Gastroesophageal sphincter (tissue), 4 donors: ENCODE measurements around the gene ZNF607. TPM values are rescaled to one million over a fixed set of nuclear protein-coding genes. Genes with fewer than 3 reads are reported as not detected.
"Not testable (repeated sequence)": the region's sequence is repeated elsewhere in the genome, so short reads cannot be mapped to it uniquely, and the experiment has no call there.

Experiments
- ATAC-seq: fragments of 150-250 bp; one replicate; pipeline ENCODE4 v1.9.1; 2016; ENCODE audit warnings: mild to moderate bottlenecking, moderate library complexity
- H3K27ac ChIP-seq, 4 donors: fragments of 200-600 bp; sonication (generic) in 3 of 4; 1 replicate in 3 of 4; 2 replicates in 1 of 4; pipeline ENCODE4 v1.5.1; 2016 to 2019
- H3K27me3 ChIP-seq: fragments of 200-600 bp; sonication (generic); one replicate; pipeline ENCODE4 v1.5.1; 2019
- H3K36me3 ChIP-seq, 2 donors: fragments of 200-600 bp; sonication (generic); one replicate each; pipeline ENCODE4 v1.5.1; 2019; ENCODE audit warnings: control low read depth in 1 of 2
- H3K4me1 ChIP-seq, 3 donors: fragments of 200-600 bp; sonication (generic); 1 replicate in 2 of 3; 2 replicates in 1 of 3; pipeline ENCODE4 v1.5.1; 2016 to 2019; ENCODE audit warnings: control low read depth in 2 of 3
- H3K4me3 ChIP-seq, 2 donors: fragments of 200-600 bp; sonication (generic); one replicate each; pipeline ENCODE4 v1.5.1; 2019; ENCODE audit warnings: mild to moderate bottlenecking in 1 of 2, moderate library complexity in 1 of 2
- H3K9me3 ChIP-seq, 3 donors: fragments of 200-600 bp; sonication (generic); one replicate each; pipeline ENCODE4 v1.5.1; 2017 to 2019; ENCODE audit warnings: control low read depth in 2 of 3
- CTCF ChIP-seq, 4 experiments: fragments of 200-600 bp in 2 of 4; fragments of 450-650 bp in 2 of 4; sonication (generic) in 1 of 4; IDR thresholded peaks; one replicate each; pipeline ENCODE4 v1.5.1; 2017 to 2019; ENCODE audit warnings: antibody characterized with exemption in 4 of 4, mild to moderate bottlenecking in 2 of 4, moderate library complexity in 2 of 4
- EP300 ChIP-seq: sonication (generic); formaldehyde crosslinking; IDR thresholded peaks from one replicate; pipeline ENCODE4 v1.6.1; 2017; ENCODE audit warnings: antibody characterized with exemption, mild to moderate bottlenecking
- POLR2A ChIP-seq, 2 donors: fragments of 450-650 bp; IDR thresholded peaks; one replicate each; pipeline ENCODE4 v1.6.1; 2017; ENCODE audit warnings: antibody characterized with exemption in 2 of 2, mild to moderate bottlenecking in 2 of 2, moderate library complexity in 1 of 2
- POLR2AphosphoS5 ChIP-seq: sonication (generic); formaldehyde crosslinking; IDR thresholded peaks from one replicate; pipeline ENCODE4 v1.6.1; 2017; ENCODE audit warnings: antibody characterized with exemption
- WGBS, 2 donors: methylation state at CpG; one replicate each; pipeline ENCODE4 v1.1.5; 2018; ENCODE audit warnings: low coverage in 1 of 2; 5-methylcytosine and 5-hydroxymethylcytosine counted together
- total RNA-seq, 4 donors: library from RNA; depleted of rRNA; stranded (reverse); fragments of >200 nt; gene quantifications; one replicate each; pipeline ENCODE4 v1.1.0, GENCODE V29; 2016

Gene ZNF607
- total RNA-seq: 10 to 100 TPM in 1 of 4 donors, 1 to 10 TPM in 3; 3.9 to 14.9 (median 5.9) TPM

GRCh38 chr19:37719111-37719926, at the start of gene ZNF607:
Gene ZNF607, minus strand, starts transcription at chr19:37719761. Its CDS starts 8,143 bp downstream, at chr19:37711618.
- TF ChIP-seq POLR2AphosphoS5: peak; percentile 70
- peak; percentile 35 to 78 (median 62) for TF ChIP-seq CTCF (IDR thresholded peaks at IDR 0.05)
- no peak for TF ChIP-seq EP300
- peak; percentile 26 to 54 for TF ChIP-seq POLR2A (IDR thresholded peaks at IDR 0.05)
- WGBS, 2 donors: 0% methylated on average over 1 to 7 of the region's 54 CpGs
- Histone ChIP-seq H3K4me3 (peak within 1 kb of the TSS; percentile 81 to 98), H3K4me1 (peaks cover 5 to 19% (median 9%) of the 10 kb centered on the region in 3 donors), H3K36me3 (peaks cover 0 to 8% of the 10 kb centered on the region in 2 donors), H3K27me3 (no peaks in the 10 kb centered on the region), H3K9me3 (no peaks in the 10 kb centered on the region), H3K27ac (peak within 1 kb of the TSS; percentile 73 to 87 (median 84))
- ATAC-seq: peak; percentile 99

GRCh38 chr19:37763488-37763887, 43.9 kb upstream of the ZNF607 start:
- WGBS, 2 donors: 100% methylated on average over 1 of the region's 1 CpG; no CpG with 5 or more reads in 1 of the 2 donors
- no peak for TF ChIP-seq CTCF (IDR thresholded peaks at IDR 0.05)
- no peak for TF ChIP-seq EP300
- no peak for TF ChIP-seq POLR2AphosphoS5
- TF ChIP-seq POLR2A (IDR thresholded peaks at IDR 0.05): no peak
- no peak overlapping the region for H3K27ac ChIP-seq
- no peaks in the 10 kb centered on the region for H3K4me1 ChIP-seq
- H3K4me3 ChIP-seq: no peak overlapping the region
- H3K9me3 ChIP-seq: no peaks in the 10 kb centered on the region
- H3K27me3 ChIP-seq: no peaks in the 10 kb centered on the region
- peaks cover 0 to 92% of the 10 kb centered on the region in 2 donors for H3K36me3 ChIP-seq
- ATAC-seq: no peak

DNA sequence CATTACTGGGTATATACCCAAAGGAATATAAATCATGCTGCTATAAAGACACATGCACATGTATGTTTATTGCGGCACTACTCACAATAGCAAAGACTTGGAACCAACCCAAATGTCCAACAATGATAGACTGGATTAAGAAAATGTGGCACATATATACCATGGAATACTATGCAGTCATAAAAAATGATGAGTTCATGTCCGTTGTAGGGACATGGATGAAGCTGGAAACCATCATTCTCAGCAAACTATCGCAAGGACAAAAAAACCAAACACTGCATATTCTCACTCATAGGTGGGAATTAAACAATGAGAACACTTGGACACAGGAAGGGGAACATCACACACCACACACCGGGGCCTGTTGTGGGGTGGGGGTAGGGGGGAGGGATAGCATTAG, 38.1 kb upstream of the ZNF607 start:
- not testable (repeated sequence) for H3K4me3 ChIP-seq, H3K27ac ChIP-seq, ATAC-seq, H3K9me3 ChIP-seq, H3K4me1 ChIP-seq, H3K27me3 ChIP-seq
- 98 to 100% methylated on average over 1 to 3 of the region's 4 CpGs for WGBS, 2 donors
- H3K36me3 ChIP-seq: peaks cover 0 to 74% of the 10 kb centered on the region in 2 donors

DNA sequence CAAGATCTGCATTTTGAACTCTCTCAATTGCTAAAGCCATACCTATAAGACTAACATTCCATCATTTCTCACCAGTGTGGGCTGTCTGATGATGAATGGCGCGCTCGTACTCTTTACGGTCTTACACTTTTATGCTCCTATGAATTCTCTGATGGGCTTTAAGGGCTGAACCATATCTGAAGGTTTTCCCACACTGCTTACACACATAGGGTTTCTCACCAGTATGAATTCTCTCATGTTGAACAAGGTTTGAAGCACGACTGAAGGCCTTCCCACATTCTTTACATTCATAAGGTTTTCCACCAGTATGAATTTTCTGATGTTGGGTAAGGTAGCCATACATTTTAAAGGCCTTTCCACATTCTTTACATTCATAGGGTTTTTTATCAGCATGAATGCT, 18.8 kb upstream of the ZNF607 start:
- no peak overlapping the region for H3K4me3 ChIP-seq
- H3K36me3 ChIP-seq: peaks cover 10 to 93% of the 10 kb centered on the region in 2 donors
- 0 to 79% methylated on average over 1 to 5 of the region's 5 CpGs for WGBS, 2 donors
- TF ChIP-seq POLR2AphosphoS5: no peak
- no peak for TF ChIP-seq POLR2A (IDR thresholded peaks at IDR 0.05)
- TF ChIP-seq CTCF (IDR thresholded peaks at IDR 0.05): no peak
- no peak for TF ChIP-seq EP300
- H3K9me3 ChIP-seq: peaks cover 0 to 57% (median 0%) of the 10 kb centered on the region in 3 donors
- no peak overlapping the region for H3K27ac ChIP-seq
- no peak for ATAC-seq
- H3K4me1 ChIP-seq: no peaks in the 10 kb centered on the region
- H3K27me3 ChIP-seq: no peaks in the 10 kb centered on the region

GRCh38 chr19:37725181-37725580, 5.6 kb upstream of the ZNF607 start:
- Histone ChIP-seq H3K4me3 (no peak overlapping the region), H3K27me3 (no peaks in the 10 kb centered on the region), H3K27ac (no peak overlapping the region), H3K9me3 (no peaks in the 10 kb centered on the region), H3K36me3 (peaks cover 0 to 8% of the 10 kb centered on the region in 2 donors), H3K4me1 (no peaks in the 10 kb centered on the region)
- no peak for TF ChIP-seq POLR2A (IDR thresholded peaks at IDR 0.05)
- no peak for TF ChIP-seq EP300
- ATAC-seq: no peak
- 9 to 71% methylated on average over 1 to 2 of the region's 2 CpGs for WGBS, 2 donors

DNA sequence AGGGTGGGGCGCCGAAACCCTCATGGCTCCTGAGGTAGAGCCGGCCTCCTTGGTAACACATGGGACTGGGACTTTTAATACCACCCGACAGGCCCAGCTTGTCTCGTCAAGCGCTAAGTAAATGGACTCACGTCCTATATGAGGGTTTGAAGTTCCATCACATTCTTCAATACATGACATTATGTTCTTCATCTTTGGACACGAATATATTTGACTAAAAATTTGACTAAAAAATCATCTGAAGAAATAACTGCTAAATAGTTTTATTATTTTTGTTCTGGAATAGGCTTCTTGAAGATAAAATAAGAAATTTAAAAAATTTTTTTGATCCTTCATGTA, 335 bp upstream of the ZNF607 start:
- no peaks in the 10 kb centered on the region for H3K9me3 ChIP-seq
- peaks cover 5 to 19% (median 9%) of the 10 kb centered on the region in 3 donors for H3K4me1 ChIP-seq
- no peak for ATAC-seq
- TF ChIP-seq POLR2A (IDR thresholded peaks at IDR 0.05) (no peak), POLR2AphosphoS5 (no peak), CTCF (IDR thresholded peaks at IDR 0.05) (peak in 1 of 4 experiments; percentile 11)
- H3K27me3 ChIP-seq: no peaks in the 10 kb centered on the region
- H3K27ac ChIP-seq: peak overlapping the region; percentile 73 to 87 (median 84)
- H3K36me3 ChIP-seq: peaks cover 0 to 5% of the 10 kb centered on the region in 2 donors
- 9 to 22% methylated on average over 4 to 8 of the region's 8 CpGs for WGBS, 2 donors
- peak overlapping the region; percentile 81 to 98 for H3K4me3 ChIP-seq
